GM12878 (cell line): ENCODE measurements around the gene STK39.

Experiments
- BCL11A ChIP-seq: IDR thresholded peaks from 2 replicates; pipeline ENCODE4 v1.6.1; 2011; ENCODE audit warnings: low read depth, low read length
- CTCF ChIP-seq, 3 experiments: IDR thresholded peaks in 2 of 3; conservative IDR thresholded peaks in 1 of 3; 2 replicates each; pipeline ENCODE4 v1.5.1; 2011; ENCODE audit warnings: low read depth in 3 of 3, low read length in 3 of 3, mild to moderate bottlenecking in 3 of 3, control low read depth in 2 of 3, moderate library complexity in 2 of 3, inconsistent platforms in 1 of 3, mixed read lengths in 1 of 3; ENCODE audit not compliant: control insufficient read depth in 2 of 3, insufficient read depth in 1 of 3; ENCODE audit errors: extremely low read depth in 1 of 3
- EZH2 ChIP-seq: IDR thresholded peaks from 2 replicates; pipeline ENCODE4 v1.6.1; 2012; ENCODE audit warnings: low read depth, mild to moderate bottlenecking, control low read depth, inconsistent platforms, low read length, borderline replicate concordance; ENCODE audit not compliant: control insufficient read depth
- FOS ChIP-seq: IDR thresholded peaks from 3 replicates; pipeline ENCODE4 v1.6.1; 2011; ENCODE audit warnings: borderline replicate concordance; ENCODE audit not compliant: insufficient read length; ENCODE audit errors: extremely low read depth
- FOXK2 ChIP-seq: fragments of 450-650 bp; IDR thresholded peaks from 2 replicates; pipeline ENCODE4 v1.6.1; 2017; ENCODE audit warnings: mild to moderate bottlenecking, moderate library complexity
- GATAD2B ChIP-seq: fragments of 450-650 bp; conservative IDR thresholded peaks from 2 replicates; pipeline ENCODE4 v1.6.1; 2017; ENCODE audit warnings: low read depth, mild to moderate bottlenecking, moderate library complexity
- MAX ChIP-seq: IDR thresholded peaks from 2 replicates; pipeline ENCODE4 v1.6.1; 2012; ENCODE audit warnings: low read depth, low read length, improper control_type of control experiment
- MEF2B ChIP-seq: fragments of 450-650 bp; IDR thresholded peaks from 2 replicates; pipeline ENCODE4 v1.6.1; 2018; ENCODE audit warnings: mild to moderate bottlenecking, moderate library complexity; ENCODE audit not compliant: partially characterized antibody, poor library complexity, severe bottlenecking
- POLR2A ChIP-seq: IDR thresholded peaks from 2 replicates; pipeline ENCODE4 v1.6.1; 2011; ENCODE audit warnings: low read depth, mild to moderate bottlenecking, low read length
- TAF1 ChIP-seq: IDR thresholded peaks from 2 replicates; pipeline ENCODE4 v1.6.1; 2011; ENCODE audit warnings: mild to moderate bottlenecking, low read depth, low read length, borderline replicate concordance
- TF ChIP-seq, protein P1 (sequence below): fragments of 450-650 bp; IDR thresholded peaks from 2 replicates; pipeline ENCODE4 v1.6.1; 2017; ENCODE audit warnings: antibody characterized with exemption, mild to moderate bottlenecking, moderate library complexity

- TF ChIP-seq CTCF (IDR thresholded peaks at IDR 0.05 in 2 of 3, conservative IDR thresholded peaks at IDR 0.05 in 1 of 3; ENCODE audit: control insufficient read depth in 2 of 3, extremely low read depth in 1 of 3, insufficient read depth in 1 of 3, low read depth in 3 of 3, low read length in 3 of 3) (no peak), POLR2A (no peak), TAF1 (no peak), MEF2B (no peak), MAX (no peak), EZH2 (no peak), FOS (no peak), BCL11A (no peak), FOXK2 (no peak), GATAD2B (no peak)
- TF ChIP-seq, protein P1, sequence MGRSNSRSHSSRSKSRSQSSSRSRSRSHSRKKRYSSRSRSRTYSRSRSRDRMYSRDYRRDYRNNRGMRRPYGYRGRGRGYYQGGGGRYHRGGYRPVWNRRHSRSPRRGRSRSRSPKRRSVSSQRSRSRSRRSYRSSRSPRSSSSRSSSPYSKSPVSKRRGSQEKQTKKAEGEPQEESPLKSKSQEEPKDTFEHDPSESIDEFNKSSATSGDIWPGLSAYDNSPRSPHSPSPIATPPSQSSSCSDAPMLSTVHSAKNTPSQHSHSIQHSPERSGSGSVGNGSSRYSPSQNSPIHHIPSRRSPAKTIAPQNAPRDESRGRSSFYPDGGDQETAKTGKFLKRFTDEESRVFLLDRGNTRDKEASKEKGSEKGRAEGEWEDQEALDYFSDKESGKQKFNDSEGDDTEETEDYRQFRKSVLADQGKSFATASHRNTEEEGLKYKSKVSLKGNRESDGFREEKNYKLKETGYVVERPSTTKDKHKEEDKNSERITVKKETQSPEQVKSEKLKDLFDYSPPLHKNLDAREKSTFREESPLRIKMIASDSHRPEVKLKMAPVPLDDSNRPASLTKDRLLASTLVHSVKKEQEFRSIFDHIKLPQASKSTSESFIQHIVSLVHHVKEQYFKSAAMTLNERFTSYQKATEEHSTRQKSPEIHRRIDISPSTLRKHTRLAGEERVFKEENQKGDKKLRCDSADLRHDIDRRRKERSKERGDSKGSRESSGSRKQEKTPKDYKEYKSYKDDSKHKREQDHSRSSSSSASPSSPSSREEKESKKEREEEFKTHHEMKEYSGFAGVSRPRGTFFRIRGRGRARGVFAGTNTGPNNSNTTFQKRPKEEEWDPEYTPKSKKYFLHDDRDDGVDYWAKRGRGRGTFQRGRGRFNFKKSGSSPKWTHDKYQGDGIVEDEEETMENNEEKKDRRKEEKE = no peak
Observed at GRCh38 chr2:168024459-168024858, 222.9 kb downstream of the STK39 start.
